HG03025 (cell line): ENCODE data around the gene LEP.

Experiments
- ATAC-seq: cut with Tn5 transposase; IDR thresholded peaks from one replicate; pipeline ENCODE4 v1.9.1; 2021; ENCODE audit warnings: mild to moderate bottlenecking, moderate library complexity; ENCODE audit not compliant: unreplicated experiment, low FRiP score

The LEP gene

DNA sequence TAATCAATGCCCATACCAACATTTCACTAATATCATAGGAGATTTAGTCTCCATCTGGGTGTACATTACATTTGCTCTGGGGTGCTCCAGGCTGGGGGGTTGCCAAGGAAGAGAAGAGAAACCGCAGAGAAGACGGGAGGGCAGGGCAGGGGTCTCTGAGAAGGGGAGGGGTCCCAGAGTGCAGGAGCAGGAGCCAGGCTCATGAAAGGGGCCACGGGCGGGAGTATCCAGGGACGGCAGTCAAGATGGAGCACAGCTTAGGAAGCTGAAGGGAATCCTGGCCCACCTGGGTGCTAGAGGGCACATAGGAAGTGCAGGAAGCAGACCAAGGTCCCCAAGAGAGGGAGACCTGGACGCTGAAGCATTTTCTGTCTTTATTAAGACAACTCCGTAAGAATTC is 2.2 kb downstream of the LEP start:
- ATAC-seq: no peak

DNA sequence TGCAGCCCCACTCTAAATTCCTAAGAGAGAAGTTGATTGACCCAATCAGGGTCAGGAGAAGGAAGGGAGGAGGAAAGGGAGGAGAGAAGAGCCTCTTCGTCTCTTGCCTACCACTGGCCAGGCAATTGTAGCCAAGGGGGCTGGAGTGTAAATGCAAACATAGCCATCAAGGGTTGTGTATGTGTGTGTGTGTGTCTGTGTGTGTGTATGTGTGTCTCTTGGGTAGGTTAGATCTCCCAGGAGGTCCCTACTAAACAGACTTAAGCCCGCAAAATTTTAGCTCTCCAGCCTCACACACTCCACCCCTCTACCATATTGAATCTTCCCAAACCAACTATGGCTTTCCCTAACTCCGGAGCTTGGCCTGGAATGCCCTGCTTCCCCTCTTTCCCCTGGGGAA is 3.8 kb downstream of the LEP start:
- ATAC-seq: no peak

GRCh38 chr7:128247108-128247507 is 6.0 kb downstream of the LEP start:
- ATAC-seq: no peak

DNA sequence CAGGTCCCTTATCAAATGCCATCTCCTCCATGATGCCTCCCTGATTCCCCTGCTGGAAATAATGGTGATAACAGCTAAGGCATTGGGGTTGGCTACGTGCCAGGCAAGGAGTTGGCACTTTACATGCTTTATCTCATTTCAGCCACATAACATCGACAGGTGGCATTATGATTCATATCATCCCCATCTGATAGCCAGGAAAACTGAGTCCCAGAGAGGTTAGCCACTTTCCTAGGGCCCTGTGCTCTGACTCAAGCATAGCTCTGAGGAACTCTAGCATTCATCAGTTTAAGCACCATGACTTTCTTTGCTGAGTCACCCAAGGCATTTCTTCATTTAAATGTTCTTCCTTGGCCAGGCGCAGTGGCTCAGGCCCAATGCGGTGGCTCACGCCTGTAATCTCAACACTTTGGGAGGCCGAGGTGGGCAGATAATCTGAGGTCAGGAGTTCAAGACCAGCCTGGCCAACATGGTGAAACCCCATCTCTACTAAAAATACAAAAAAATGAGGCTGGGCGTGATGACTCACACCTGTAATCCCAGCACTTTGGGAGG is 6.6 kb downstream of the LEP start:
- ATAC-seq: no peak

DNA sequence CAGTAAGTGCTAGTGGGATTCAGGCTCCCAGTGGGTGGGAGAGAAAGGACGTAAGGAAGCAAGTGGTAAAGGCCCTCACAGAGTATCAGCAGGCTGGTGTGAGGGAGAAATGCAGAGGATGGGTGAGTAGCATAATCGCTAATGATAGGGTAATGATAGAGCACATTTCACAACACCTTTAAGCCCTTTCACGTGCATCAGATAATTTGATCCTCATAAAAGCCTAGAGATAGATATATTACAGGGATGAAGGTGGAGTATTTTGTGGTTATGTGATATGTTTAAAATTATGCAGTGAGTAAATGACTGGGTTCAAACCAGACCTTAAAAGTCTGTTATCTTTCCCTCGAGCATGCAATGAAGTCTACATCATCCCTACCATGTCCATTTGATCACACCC is 10.3 kb downstream of the LEP start:
- no peak for ATAC-seq

DNA sequence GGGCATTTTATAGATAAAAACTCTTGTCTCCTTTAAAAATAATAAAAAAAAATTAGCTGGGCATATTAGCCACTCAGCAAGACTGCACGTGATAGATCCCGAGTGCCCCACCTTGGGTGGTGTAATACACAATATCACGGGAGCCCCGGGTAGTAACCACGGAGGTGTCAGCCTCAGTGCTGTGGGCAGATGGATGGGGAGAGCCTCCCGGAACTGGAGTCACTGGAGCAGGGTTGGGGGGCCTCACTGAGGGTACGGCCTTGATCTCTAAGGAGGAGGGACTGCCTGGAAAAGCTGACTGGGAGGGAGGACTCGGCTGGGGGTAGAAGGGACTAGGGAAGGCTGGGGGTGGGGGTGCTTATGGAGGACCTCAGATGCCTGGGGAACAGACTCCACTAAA is 12.6 kb downstream of the LEP start:
- ATAC-seq: no peak

DNA sequence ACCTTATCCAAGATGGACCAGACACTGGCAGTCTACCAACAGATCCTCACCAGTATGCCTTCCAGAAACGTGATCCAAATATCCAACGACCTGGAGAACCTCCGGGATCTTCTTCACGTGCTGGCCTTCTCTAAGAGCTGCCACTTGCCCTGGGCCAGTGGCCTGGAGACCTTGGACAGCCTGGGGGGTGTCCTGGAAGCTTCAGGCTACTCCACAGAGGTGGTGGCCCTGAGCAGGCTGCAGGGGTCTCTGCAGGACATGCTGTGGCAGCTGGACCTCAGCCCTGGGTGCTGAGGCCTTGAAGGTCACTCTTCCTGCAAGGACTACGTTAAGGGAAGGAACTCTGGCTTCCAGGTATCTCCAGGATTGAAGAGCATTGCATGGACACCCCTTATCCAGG is 13.4 kb downstream of the LEP start:
- ATAC-seq: no peak

- ATAC-seq: no peak
These were observed 14.2 kb downstream of the LEP start for GRCh38 chr7:128255271-128255670.

DNA sequence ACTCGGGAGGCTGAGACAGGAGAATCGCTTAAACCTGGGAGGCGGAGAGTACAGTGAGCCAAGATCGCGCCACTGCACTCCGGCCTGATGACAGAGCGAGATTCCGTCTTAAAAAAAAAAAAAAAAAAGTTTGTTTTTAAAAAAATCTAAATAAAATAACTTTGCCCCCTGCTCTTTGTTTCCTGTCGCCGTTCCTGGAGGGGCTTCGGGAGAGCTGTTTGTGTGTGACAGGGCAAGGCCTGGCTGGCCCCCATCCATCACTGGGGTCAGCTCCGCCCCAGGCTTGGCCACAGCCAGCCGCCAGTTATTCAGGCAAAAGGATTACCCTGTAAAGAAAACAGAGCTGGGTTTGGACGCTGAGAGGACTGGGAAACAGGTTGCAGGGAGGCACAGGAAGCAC is 16.4 kb downstream of the LEP start:
- ATAC-seq: no peak

DNA sequence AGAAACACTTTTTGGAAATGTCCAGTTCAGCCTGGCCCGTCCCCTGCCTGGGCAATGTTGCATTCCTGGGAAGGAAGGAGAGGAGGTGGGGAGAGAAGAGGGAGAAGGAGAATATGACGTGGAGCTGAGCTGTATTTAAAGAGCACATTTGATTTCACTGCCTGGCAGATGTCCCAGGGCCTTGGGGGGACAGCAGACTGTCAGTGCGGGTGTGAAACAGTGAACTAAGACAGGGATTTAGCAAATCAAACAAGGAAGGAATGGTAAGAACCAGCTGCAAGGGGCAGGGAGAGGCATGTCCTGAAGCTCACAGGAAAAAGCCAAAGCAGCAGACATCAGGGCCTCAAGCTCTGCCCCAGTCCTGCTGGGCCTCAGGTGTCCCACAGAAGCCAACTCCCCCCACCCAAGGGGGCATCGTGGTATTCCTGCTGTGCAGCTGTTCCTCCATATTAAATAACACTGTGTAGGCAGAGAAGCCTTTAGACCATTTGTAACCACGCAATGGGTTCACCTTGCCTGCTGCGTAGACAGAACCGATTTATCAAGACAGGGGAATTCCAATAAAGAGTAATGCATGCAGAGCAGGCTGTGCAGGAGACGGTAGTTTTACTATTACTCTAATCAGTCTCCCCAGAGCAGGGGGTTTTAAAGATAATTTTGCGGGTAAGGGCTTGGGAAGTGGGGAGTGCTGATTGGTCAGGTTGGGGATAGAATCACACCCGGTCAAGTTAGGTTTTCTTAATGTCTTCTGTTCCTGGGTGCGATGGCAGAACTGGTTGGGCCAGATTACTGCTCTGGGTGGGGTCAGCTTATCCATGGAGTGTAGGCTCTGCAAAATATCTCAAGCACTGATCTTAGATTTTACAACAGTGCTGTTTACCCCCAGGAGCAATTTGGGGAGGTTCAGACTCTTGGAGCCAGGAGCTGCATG is 18.3 kb downstream of the LEP start:
- no peak for ATAC-seq

- ATAC-seq: no peak
These were observed 19.2 kb downstream of the LEP start for GRCh38 chr7:128260069-128260795.

DNA sequence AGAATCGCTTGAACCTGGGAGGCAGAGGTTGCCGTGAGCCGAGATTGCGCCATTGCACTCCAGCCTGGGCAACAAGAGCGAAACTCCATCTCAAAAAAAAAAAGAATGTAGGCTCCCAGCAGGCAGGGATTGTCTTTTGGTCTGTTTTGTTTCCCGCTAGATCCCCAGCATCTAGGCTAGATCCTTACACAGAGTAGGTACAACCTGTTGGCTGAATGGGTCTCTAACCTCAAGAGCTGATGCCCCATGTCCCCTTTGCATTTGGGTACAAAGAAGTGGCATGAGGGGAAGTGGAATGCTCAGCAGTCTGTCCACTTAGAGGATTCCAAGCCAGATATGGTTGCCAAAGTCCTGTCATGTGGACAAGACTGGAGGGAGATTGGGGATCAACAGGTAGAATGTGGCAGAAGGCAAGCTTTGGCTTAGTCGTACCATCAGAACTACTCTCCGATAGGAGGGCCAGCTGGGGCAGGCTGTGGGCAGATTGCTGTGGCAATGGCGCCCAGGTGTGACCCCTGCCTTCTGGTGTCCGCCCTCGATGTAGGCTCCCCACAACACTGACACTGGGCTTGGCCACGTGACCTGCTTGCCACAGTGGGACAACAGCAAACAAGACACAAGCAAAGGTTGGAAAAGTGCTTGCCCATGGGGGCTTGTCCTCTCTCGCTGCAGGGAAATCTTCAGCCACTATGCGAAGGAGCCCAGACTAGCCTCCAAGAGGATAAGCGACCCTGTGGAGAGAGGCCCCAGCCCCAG is 21.4 kb downstream of the LEP start:
- no peak for ATAC-seq

DNA sequence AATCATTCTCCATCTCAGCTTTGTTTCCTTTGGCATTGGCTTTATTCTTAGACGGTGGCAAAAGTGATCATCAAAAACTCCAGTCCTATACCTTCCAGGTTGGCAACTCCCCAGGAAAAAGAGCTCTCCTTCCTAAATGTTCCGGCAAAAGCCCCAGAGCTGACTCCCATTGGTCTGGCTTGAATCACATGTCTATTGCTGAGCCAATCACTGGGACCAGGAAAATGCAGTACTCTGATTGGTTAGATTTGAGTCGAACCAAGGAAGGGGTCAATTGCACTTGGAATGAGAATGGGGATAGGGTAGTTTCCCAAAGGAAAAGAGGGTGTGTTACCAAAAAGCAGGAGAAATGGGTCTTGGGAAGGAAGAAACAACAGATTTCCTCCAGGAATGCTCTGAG is 22.3 kb downstream of the LEP start:
- ATAC-seq: no peak

DNA sequence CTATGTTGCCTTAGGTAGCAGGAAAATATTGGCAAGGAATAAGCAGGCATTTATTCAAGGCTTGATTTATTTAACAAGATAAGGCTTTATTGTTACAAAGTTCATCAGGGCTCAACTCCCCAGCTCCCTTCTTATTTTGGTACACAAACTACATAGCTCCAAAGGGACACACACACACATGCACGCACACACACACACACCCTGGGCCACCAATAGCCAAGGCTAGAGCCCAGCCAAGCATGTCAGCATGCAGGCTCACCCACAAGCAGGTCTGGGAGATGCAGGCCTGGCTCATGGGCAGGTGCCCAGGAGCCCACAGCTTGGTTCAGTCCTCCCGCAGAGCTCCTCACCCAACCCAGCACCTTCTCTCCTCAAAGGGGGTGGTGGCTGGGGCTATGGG is 23.4 kb downstream of the LEP start:
- ATAC-seq: no peak

DNA sequence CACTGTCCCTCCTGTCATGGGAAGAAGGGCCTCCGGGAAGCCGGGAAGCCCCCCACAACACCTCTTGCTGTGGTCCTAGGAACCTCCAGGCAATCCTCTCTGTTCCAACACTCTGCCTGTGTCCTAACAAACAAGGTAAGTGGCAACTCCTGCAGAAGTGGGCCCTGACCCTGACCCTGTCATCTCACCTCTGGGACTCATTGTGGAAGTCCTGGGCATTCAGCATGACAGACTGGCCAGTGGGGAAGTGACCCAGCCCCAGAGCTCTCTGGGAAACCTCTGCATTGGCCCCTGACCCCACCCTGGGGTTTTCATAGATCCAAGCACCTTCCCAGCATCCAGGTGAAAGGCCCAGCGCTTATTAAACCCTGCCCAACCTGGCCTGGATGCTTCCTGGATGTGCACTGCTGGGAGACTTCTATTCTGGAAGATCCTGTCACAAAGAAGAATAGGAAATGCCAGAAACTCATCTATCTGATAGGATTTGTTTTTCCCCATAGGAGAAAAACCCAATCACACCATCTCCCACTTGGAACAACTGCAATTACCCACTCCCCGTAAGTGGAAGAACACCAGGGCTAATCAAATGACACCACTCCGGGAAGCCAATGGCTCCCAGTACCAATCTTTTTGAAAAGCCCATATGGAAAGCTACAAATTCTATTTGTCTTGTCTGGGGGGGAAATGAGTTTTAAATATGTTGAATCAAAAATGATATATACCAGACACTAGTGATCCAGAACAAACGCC is 24.3 kb downstream of the LEP start:
- ATAC-seq: no peak

DNA sequence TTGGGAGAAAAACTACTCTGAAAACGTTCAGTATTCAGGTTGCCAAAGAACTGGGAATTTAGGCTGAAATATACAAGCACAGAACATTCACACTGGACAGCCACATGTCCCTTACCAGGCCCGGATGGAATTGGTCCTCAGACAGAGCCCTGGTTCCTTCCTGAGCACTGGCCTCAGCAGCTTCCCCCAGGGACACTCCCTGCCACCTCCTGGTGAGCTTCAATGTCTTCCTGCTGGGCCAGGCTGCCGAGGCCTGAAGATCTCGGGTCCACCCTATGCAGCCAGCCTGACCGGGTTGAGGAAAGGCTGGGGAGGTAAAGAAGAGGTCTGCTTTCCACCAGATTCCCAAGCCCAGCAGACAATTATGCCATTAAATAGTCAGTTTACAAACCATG is 24.8 kb downstream of the LEP start:
- ATAC-seq: no peak

DNA sequence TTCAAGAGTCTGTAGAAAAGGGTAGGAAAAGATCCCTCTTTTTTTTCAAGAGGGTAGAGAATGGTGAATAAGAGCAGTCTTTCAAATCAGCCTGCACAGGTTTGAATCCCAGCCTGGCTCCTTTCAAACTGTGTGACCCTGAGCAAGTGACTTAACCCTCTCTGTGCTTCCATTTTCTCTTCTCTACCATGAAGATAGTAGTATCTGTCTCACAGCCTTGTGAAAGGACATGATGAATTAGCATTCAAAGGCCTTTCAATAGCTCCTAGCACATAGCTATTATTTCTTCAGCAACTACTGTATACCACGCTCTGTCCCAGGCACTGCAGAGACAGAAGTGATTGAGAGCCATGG is 25.4 kb downstream of the LEP start:
- no peak for ATAC-seq

GRCh38 chr7:128266883-128267594 is 26.0 kb downstream of the LEP start:
- ATAC-seq: no peak

- no peak for ATAC-seq
These were observed 26.5 kb downstream of the LEP start for GRCh38 chr7:128267595-128267924.

DNA sequence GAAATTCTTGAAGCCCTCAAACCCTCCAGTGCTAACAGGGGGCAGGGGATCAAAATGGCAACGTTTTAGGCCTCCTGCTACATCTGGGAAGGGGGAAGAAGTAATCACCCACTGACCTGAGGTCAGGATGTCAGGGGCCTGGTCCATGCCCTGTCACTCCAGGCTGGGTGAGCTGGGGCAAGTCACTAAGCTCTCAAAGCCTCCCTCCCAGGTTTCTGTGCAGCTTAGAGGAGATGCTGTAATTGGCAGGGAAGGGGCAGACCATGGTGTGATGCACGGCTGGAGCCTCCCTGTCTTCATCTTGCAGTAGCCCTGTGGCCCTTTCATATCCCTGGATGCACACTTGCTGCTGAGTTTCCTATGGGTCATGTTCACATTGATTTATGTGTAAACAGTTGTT is 27.2 kb downstream of the LEP start:
- no peak for ATAC-seq
